Right hindlimb (tissue), 1 donor: ENCODE results near the gene ZNG1A.
"Not testable (repeated sequence)": the region's sequence is repeated elsewhere in the genome, so short reads cannot be mapped to it uniquely, and the experiment has no call there.

Source experiments
- DNase-seq: peaks from one replicate; pipeline ENCODE4 v3.0.0-alpha.2; 2018

The ZNG1A gene

DNA sequence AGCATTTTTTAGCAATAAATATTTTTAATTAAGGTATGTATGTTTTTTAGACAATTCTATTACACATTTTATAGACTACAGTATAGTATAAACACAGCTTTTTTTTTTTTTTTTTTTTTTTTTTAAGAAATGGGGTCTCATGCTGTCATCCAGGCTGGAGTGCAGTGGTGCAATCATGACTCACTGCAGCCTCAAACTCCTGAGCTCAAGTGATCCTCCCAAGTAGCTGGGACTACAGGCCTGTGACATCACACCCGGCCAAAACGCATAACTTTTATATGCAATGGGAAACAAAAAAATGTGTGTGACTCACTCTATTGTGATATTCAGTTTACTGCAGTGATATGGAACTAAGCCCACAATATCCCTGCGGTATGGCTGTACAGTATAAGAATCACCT is 9.1 kb downstream of the ZNG1A start:
- DNase-seq: not testable (repeated sequence)

GRCh38 chr9:159871-160270 is 19.0 kb downstream of the ZNG1A start:
- not testable (repeated sequence) for DNase-seq

GRCh38 chr9:151173-151572 is 27.7 kb downstream of the ZNG1A start:
- not testable (repeated sequence) for DNase-seq

DNA sequence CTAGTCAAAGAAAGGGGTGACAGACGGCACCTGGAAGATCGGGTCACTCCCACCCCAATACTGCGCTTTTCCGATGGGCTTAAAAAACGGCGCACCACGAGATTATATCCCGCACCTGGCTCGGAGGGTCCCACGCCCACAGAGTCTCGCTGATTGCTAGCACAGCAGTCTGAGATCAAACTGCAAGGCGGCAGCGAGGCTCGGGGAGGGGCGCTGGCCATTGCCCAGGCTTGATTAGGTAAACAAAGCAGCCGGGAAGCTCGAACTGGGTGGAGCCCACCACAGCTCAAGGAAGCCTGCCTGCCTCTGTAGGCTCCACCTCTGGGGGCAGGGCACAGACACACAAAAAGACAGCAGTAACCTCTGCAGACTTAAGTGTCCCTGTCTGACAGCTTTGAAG is 39.0 kb downstream of the ZNG1A start:
- not testable (repeated sequence) for DNase-seq

DNA sequence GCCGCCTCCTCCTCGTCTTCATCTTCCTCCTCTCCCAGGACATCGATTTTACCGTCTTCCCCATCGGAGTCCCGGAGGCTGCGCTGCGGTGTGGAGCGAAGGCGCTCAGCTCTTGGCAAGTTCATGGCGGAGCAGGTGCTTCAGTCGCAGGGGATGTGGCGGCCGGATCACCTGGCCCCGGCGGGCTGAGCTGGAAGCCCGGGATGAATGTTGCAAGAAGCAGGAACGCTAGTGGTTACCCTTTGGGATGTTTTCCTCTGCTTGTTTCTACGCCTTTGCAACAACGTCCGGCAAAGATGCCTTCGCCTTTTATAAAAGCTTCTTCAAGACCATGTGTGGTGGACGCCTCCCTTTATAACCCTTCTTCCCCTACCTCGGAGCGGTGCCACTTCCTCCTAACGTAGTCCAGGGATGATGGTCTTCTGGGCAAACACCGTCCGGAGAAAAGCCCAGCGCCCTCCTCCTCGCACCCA is 60.8 kb downstream of the ZNG1A start, which contains the start of gene FOXD4:
Gene FOXD4 (minus strand): TSS at position 423 of the 473 bp plus-strand sequence. CDS start 298 bp downstream, at position 125.
- DNase-seq: not testable (repeated sequence)

DNA sequence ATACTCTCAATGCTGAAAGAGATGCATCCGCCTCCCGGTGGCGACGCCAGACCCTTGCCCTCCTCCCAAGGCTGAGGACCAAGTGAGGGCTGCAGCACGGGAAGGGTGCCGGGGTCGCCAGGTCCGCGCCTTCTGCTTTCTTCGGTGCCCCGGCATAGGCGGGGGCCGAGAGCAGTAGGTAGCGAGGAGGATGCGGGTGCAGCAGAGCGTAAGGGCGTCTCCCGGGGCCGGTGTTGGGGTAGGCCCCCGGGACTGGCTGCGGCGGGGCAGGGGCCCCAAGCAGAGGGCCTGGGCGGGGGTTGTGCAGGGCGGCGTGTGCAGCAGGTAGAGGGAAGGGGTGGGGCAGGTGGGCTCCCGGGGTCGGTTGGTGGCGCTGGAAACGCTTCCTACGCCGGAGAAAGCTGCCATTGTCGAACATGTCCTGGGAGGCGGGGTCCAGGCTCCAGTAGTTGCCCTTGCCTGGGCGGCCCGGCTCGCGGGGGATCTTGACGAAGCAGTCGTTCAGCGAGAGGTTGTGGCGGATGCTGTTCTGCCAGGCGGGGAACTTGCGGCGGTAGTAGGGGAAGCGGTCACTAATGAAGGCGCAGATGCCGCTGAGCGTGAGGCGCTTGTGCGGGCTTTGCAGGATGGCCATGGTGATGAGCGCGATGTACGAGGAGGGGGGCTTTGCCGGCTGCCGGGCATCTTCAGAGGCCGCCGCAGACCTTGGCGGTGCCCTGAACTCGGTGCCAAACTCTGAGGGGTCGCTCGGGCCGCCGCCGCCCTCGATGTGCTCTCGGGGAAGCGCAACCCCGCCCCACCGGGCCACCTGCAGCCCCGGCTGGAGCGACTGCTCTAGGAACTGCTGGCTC is 61.5 kb downstream of the ZNG1A start:
- DNase-seq: not testable (repeated sequence)

- not testable (repeated sequence) for DNase-seq
Observed at GRCh38 chr9:116239-117077, 62.4 kb downstream of the ZNG1A start.

- DNase-seq: not testable (repeated sequence)
Observed at GRCh38 chr9:115118-115451, 63.8 kb downstream of the ZNG1A start.

GRCh38 chr9:114267-115117 is 64.4 kb downstream of the ZNG1A start:
- DNase-seq: peak; percentile 32

DNA sequence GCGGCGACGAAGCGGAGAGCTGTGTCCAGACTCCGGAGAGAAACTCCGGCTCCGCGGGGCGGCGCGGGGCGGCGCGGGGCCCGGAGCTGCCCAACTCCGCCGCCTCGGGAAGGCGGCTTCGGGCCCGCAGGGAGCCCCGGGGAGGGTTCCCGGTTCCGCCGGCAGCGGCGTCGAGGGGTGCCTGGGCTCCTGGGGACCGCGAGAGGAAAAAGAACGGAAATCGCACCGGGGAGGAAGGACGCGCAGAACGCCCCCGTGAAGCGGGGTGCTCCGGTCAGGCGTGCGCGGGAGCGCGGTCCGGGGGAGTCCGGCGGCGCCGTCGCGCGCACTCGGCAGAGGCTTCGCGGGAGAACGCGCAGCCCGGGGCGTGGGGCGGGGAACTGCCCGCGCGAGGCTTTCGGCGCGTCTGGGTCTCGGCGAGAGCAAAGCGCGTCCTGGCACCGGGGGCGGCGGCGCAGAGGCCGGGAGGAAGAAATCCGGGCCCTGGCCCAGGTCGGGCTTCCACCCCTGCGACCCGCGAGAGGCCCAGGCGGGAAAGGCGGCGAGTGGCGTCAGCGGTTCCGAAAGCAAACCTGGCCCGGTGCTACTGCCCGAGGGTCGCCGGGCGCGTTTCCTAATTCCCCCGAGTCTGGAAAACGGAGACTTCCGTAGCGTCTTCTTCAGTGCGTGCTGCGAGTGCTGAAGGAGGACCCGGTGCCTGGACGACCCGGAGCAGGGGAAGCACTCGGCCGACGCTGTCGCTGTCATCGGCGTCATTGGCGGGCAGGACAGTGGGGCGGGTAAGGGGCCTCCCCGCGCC is 65.2 kb downstream of the ZNG1A start:
- DNase-seq: peak; percentile 49

GRCh38 chr9:112589-113467 is 66.0 kb downstream of the ZNG1A start:
- peak; percentile 27 for DNase-seq

DNA sequence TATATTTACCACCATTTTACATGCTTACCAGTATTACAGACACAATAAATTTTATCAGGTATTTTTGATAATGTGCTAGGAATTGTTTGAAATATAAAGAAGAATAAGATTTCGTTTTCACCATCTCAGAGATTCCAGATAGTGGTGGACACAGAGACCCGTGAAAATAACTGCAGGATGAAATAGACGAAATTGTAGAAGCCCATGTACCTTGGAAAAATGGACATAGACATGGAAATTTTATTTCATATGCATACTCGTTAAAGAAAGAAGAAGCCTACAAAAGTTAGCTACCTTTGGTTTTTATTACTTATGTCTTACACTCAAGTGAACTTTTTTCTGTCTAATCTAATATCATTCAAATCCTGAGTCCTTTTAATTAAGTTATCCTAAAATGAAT is 68.2 kb downstream of the ZNG1A start:
- not testable (repeated sequence) for DNase-seq

GRCh38 chr9:109540-109939 is 69.3 kb downstream of the ZNG1A start:
- not testable (repeated sequence) for DNase-seq

DNA sequence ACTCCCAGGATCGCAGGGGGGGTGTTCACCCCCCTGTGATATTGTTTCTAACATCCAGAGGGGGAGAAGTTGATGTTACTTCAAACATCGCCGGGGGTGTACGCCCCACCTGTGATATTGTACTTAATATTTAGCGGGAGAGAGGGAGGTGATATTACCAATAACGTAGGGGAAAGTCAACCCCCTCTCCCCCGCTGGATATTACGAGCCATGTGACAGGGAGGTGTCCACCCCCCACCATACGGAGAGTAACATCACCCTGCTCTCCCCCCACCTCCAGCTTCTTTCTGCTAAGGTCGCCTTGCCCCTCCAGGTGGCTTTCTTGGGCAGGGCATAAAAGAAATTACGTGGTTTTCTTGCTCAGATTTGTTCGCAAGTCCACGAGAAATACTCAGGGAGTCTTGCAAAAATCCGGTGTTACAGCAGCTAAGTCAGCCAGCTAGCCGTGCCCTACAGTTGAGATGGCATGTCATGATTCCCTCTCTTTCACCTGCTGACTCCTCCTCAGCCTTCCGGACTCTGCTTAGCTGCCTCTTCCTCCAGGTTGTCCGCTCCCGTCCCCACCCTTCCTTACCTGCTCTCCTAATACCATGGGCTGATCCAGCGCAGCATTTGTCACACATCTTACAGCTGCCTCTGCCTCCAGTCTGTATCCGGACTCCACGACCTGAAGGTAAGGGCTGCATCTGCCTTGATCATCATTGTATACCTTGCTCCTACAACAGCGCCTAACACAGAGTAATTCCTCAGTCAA is 69.9 kb downstream of the ZNG1A start:
- not testable (repeated sequence) for DNase-seq

DNA sequence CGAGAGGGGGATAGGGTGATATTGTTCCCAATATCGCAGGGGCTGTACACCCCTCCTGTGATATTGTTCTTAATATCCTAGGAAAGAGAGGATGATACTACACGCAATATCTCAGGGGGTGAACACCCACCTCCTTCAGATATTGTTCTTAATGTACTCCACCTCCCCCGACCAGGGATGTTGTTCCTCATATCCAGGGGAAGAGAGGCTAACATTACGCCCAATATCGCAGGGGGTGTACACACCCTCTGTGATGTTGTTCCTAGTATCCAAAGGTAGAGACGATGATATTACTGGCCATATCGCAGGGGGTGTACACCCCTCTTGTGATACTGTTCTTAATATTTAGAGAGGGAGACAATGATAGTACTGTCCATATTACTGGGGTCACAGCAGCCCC is 72.9 kb downstream of the ZNG1A start:
- not testable (repeated sequence) for DNase-seq

GRCh38 chr9:100430-100829 is 78.4 kb downstream of the ZNG1A start:
- DNase-seq: not testable (repeated sequence)

GRCh38 chr9:99867-100266 is 79.0 kb downstream of the ZNG1A start:
- DNase-seq: not testable (repeated sequence)

DNA sequence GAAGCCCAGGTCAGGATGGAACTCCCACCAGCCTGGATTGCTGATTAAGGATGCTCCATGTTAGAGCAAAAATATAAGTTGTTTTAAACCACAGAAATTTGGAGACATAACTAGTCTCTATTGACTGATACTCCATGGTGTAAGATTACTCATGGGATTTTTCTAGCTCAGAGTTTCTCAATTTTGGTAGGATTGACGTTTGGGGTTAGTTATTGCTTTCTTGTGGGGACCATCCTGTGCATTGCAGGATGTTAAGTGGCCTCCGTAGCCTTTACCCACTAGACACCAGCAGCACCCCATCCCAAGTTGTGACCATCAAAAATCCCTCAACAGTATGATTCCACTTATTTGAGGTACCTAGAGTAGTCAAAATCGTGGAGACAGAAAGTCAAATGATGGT is 80.1 kb downstream of the ZNG1A start:
- DNase-seq: not testable (repeated sequence)

DNA sequence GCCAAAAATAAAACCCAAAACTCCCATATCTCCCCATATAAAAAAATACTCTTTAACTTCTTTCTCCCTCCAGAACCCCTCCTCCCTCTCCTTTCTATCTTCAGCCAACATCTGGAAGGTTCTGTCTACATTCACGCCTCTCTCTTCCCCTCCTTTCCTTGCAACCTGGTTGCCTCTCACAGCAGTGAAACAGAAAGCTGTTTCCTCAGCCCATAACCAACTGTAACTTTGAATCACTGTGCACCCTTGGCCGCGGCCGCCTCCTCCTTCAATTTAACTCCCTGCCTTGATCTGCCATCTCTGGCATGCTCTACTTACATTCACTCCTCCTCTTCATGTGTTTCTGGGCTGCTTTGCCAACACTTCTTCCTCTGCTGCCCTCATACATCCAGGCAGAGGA is 83.9 kb downstream of the ZNG1A start:
- DNase-seq: not testable (repeated sequence)

- DNase-seq: not testable (repeated sequence)
Observed at GRCh38 chr9:94323-94722, 84.5 kb downstream of the ZNG1A start.
